Measurements from ENCODE around the gene KCND1.

Gene KCND1

DNA sequence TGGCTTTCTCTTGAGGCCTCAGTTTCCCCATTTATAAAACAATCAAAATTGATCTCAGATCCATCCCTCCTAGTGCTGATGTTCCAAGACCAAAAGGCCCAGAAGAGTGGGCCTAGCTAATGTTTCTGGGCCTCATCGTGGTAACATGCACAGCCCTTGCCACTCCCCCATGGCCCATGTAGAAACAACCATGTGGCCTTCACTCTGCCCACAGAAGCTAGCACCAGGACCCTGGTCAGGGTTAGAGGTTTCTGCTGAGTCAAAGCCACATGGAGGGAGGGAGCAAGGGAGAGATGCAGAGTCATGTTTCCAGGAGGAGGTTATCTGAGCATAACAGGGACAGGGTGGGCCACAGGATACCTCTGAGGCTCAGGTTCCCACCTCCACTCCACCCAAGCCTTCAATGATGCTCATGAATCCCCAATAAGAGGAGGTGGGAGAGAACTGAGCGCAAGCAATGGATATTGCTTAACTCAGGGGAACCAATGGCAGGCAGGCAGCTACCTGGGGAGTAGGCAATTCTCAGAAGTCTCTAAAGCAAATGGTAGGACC, 31.2 kb downstream of the KCND1 start (continued):
- TF ChIP-seq, protein P1, sequence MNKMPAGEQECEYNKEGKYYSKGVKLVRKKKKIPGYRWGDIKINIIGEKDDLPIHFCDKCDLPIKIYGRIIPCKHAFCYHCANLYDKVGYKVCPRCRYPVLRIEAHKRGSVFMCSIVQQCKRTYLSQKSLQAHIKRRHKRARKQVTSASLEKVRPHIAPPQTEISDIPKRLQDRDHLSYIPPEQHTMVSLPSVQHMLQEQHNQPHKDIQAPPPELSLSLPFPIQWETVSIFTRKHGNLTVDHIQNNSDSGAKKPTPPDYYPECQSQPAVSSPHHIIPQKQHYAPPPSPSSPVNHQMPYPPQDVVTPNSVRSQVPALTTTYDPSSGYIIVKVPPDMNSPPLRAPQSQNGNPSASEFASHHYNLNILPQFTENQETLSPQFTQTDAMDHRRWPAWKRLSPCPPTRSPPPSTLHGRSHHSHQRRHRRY (tag by site-specific recombination; IDR thresholded peaks at IDR 0.05), result no peak
- TF ChIP-seq ZNF138 (tag by site-specific recombination; IDR thresholded peaks at IDR 0.05; ENCODE audit: borderline replicate concordance) (no peak), PRDM1 (tag by site-specific recombination; IDR thresholded peaks at IDR 0.05) (no peak), ZNF626 (tag by site-specific recombination; IDR thresholded peaks at IDR 0.05) (no peak), ZNF561 (tag by site-specific recombination; IDR thresholded peaks at IDR 0.05; ENCODE audit: borderline replicate concordance) (no peak), ZNF391 (tag by site-specific recombination; IDR thresholded peaks at IDR 0.05; ENCODE audit: borderline replicate concordance, low read depth) (no peak), ZNF677 (tag by site-specific recombination; IDR thresholded peaks at IDR 0.05) (no peak), ZNF16 (tag by site-specific recombination; IDR thresholded peaks at IDR 0.05; ENCODE audit: low read depth) (no peak)
- TF ChIP-seq, protein P2, sequence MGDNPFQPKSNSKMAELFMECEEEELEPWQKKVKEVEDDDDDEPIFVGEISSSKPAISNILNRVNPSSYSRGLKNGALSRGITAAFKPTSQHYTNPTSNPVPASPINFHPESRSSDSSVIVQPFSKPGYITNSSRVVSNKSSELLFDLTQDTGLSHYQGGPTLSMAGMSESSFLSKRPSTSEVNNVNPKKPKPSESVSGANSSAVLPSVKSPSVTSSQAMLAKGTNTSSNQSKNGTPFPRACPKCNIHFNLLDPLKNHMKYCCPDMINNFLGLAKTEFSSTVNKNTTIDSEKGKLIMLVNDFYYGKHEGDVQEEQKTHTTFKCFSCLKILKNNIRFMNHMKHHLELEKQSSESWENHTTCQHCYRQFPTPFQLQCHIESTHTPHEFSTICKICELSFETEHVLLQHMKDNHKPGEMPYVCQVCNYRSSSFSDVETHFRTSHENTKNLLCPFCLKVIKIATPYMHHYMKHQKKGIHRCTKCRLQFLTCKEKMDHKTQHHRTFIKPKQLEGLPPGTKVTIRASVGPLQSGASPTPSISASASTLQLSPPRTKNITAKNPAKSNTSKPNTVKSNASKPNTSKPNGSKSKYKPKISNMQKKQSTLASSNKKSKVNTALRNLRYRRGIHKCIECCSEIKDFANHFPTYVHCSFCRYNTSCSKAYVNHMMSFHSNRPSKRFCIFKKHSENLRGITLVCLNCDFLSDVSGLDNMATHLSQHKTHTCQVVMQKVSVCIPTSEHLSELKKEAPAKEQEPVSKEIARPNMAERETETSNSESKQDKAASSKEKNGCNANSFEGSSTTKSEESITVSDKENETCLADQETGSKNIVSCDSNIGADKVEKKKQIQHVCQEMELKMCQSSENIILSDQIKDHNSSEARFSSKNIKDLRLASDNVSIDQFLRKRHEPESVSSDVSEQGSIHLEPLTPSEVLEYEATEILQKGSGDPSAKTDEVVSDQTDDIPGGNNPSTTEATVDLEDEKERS (tag by site-specific recombination; IDR thresholded peaks at IDR 0.05), result no peak
- TF ChIP-seq, protein P3, sequence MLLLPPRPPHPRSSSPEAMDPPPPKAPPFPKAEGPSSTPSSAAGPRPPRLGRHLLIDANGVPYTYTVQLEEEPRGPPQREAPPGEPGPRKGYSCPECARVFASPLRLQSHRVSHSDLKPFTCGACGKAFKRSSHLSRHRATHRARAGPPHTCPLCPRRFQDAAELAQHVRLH (tag by site-specific recombination; IDR thresholded peaks at IDR 0.05), result no peak

DNA sequence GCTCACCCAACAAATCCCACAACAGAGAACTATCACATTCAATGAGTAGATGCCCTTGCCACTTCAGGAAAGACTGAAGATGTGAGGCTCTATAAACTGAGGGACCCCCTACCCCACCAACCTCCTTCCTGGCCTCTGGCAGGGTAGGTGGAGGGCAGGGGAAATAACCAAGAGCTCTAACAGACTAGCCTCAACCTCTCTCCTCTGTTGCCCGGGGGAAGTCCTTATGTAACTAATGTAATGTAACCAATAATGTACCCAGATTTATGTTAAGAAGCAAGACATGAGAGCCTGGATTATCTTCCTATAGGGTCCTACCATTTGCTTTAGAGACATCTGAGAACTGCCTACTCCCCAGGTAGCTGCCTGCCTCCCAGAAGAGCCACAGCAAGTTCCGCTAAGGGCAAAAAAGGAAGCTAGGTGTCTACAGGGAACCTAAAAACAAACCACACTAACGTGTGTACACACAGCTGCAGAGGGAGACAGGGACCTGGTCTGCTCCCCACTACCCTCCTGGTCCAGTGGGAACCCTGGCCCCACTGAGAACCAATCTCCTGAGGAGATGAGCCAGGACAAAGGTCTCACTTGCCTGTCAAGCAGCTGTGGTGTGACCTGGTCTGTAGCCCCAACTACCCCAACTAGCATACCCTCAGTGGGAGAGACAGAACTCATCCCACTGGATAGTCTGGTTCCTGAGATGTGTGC, 32.0 kb downstream of the KCND1 start:
- Histone ChIP-seq H3K4me3 (ENCODE audit: low read depth, low read length) (no peak overlapping the region), H3K9me3 (ENCODE audit: control insufficient read depth, insufficient read depth, low read depth, low read length) (no peaks in the 10 kb centered on the region), H3K36me3 (ENCODE audit: control insufficient read depth in 2 of 2, insufficient read depth in 1 of 2, low read length in 2 of 2) (peaks cover 0 to 90% of the 10 kb centered on the region in 2 experiments; a peak in 2 of 3 replicates), H3K27ac (ENCODE audit: extremely low read depth, low read depth, low read length) (no peak overlapping the region), H3K4me1 (ENCODE audit: control insufficient read depth, insufficient read depth, low read length) (no peaks in the 10 kb centered on the region)
- ChIA-PET POLR2A (no interaction called here), CTCF (interaction anchor here (0.6 to 1.3 kb wide), 2 partner anchors 16 to 400 kb away, joined by 3 read pairs; partner anchors contain the start of gene TBC1D25)
- TF ChIP-seq, protein P4, sequence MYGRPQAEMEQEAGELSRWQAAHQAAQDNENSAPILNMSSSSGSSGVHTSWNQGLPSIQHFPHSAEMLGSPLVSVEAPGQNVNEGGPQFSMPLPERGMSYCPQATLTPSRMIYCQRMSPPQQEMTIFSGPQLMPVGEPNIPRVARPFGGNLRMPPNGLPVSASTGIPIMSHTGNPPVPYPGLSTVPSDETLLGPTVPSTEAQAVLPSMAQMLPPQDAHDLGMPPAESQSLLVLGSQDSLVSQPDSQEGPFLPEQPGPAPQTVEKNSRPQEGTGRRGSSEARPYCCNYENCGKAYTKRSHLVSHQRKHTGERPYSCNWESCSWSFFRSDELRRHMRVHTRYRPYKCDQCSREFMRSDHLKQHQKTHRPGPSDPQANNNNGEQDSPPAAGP (tag by site-specific recombination; IDR thresholded peaks at IDR 0.05), result no peak
- no peak for TF ChIP-seq ZNF558 (tag by site-specific recombination; IDR thresholded peaks at IDR 0.05)
- TF ChIP-seq SETDB1 (IDR thresholded peaks at IDR 0.05; ENCODE audit: insufficient read length, low read length), result no peak
- TF ChIP-seq, protein P5, sequence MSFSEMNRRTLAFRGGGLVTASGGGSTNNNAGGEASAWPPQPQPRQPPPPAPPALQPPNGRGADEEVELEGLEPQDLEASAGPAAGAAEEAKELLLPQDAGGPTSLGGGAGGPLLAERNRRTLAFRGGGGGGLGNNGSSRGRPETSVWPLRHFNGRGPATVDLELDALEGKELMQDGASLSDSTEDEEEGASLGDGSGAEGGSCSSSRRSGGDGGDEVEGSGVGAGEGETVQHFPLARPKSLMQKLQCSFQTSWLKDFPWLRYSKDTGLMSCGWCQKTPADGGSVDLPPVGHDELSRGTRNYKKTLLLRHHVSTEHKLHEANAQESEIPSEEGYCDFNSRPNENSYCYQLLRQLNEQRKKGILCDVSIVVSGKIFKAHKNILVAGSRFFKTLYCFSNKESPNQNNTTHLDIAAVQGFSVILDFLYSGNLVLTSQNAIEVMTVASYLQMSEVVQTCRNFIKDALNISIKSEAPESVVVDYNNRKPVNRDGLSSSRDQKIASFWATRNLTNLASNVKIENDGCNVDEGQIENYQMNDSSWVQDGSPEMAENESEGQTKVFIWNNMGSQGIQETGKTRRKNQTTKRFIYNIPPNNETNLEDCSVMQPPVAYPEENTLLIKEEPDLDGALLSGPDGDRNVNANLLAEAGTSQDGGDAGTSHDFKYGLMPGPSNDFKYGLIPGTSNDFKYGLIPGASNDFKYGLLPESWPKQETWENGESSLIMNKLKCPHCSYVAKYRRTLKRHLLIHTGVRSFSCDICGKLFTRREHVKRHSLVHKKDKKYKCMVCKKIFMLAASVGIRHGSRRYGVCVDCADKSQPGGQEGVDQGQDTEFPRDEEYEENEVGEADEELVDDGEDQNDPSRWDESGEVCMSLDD (tag by site-specific recombination; IDR thresholded peaks at IDR 0.05), result no peak
- TF ChIP-seq ZNF302 (tag by site-specific recombination; IDR thresholded peaks at IDR 0.05; ENCODE audit: low read depth), result no peak
- TF ChIP-seq ZNF169 (tag by site-specific recombination; IDR thresholded peaks at IDR 0.05), result no peak

Measured in HEK293 (cell line).